Measurements from ENCODE around the gene GID4. TPM values are rescaled to one million over a fixed set of nuclear protein-coding genes. Genes with fewer than 3 reads are reported as not detected.

GID4 gene
- total RNA-seq, 6 experiments from 2014 or later, result 4.8 to 6.1 (median 5.3) TPM

- WGBS (ENCODE audit: insufficient coverage, low coverage, low lambda C conversion rate, missing lambda C conversion rate), result 14% methylated on average over 5 of the region's 13 CpGs
- H3K4me3 ChIP-seq, result peak overlapping the region; percentile 87 to 90 (median 89)
- no peaks in the 10 kb centered on the region for H3K27me3 ChIP-seq
- intact Hi-C loops (cut with DNase I), result no loop called here
- H3K27ac ChIP-seq, result peak overlapping the region in 2 of 3 donors; percentile 50 to 69
- TF ChIP-seq CTCF (IDR thresholded peaks at IDR 0.05), result no peak
- TF ChIP-seq POLR2A (IDR thresholded peaks at IDR 0.05), result no peak
- no peaks in the 10 kb centered on the region for H3K36me3 ChIP-seq
- no peaks in the 10 kb centered on the region for H3K9me3 ChIP-seq
- peaks cover 0 to 28% (median 6%) of the 10 kb centered on the region in 4 donors for H3K4me1 ChIP-seq
- no peak for ATAC-seq
- DNase-seq, result no peak
Observed at GRCh38 chr17:18038149-18038850, 908 bp upstream of the GID4 start.

GRCh38 chr17:18039535-18040260 lies 490 bp downstream of the GID4 start:
- H3K36me3 ChIP-seq, result no peaks in the 10 kb centered on the region
- TF ChIP-seq CTCF (IDR thresholded peaks at IDR 0.05) (no peak), POLR2A (IDR thresholded peaks at IDR 0.05) (no peak)
- ATAC-seq (peak; percentile 7 to 57 (median 36)), DNase-seq (peak in 2 of 3 donors; percentile 52 to 60)
- H3K9me3 ChIP-seq, result no peaks in the 10 kb centered on the region
- peaks cover 0 to 30% (median 6%) of the 10 kb centered on the region in 4 donors for H3K4me1 ChIP-seq
- intact Hi-C loops (cut with DNase I), result no loop called here
- 0% methylated on average over 13 of the region's 81 CpGs for WGBS (ENCODE audit: insufficient coverage, low coverage, low lambda C conversion rate, missing lambda C conversion rate)
- peak overlapping the region; percentile 87 to 90 (median 89) for H3K4me3 ChIP-seq
- no peaks in the 10 kb centered on the region for H3K27me3 ChIP-seq
- H3K27ac ChIP-seq, result peak overlapping the region; percentile 28 to 71 (median 68)

- Histone ChIP-seq H3K4me3 (peak overlapping the region; percentile 87 to 90 (median 89)), H3K4me1 (peaks cover 0 to 30% (median 6%) of the 10 kb centered on the region in 4 donors), H3K36me3 (no peaks in the 10 kb centered on the region), H3K27me3 (no peaks in the 10 kb centered on the region), H3K9me3 (no peaks in the 10 kb centered on the region), H3K27ac (peak overlapping the region in 2 of 3 donors; percentile 68 to 71)
- DNase-seq (no peak), ATAC-seq (no peak)
- 51% methylated on average over 3 of the region's 6 CpGs for WGBS (ENCODE audit: insufficient coverage, low coverage, low lambda C conversion rate, missing lambda C conversion rate)
- no peak for TF ChIP-seq POLR2A (IDR thresholded peaks at IDR 0.05)
- no peak for TF ChIP-seq CTCF (IDR thresholded peaks at IDR 0.05)
- intact Hi-C loops (cut with DNase I), result no loop called here
Observed at GRCh38 chr17:18040261-18040858, 1.2 kb downstream of the GID4 start.

DNA sequence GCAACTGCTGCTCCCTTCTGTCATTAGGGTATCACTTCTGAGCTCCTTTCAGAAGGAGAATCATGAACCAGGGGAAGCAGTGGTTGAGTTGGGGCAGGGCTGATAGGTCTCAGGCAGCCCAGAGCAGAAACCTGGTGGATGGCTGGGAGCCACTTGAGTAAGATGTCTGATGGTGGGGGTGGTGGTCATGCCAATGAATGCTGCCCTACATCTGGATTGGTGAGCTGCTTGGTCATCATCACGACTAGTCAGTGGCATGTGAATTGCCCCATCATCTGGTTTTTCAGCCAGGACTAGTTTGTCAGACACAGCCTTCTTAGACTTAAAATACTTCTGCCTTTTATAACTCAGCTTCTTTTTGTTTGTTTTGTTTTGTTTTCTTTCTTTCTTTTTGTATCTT lies 2.6 kb downstream of the GID4 start:
- DNase-seq (no peak), ATAC-seq (no peak)
- TF ChIP-seq POLR2A (IDR thresholded peaks at IDR 0.05), result no peak
- no peak for TF ChIP-seq CTCF (IDR thresholded peaks at IDR 0.05)
- peaks cover 0 to 1% (median 0%) of the 10 kb centered on the region in 4 donors for H3K36me3 ChIP-seq
- H3K9me3 ChIP-seq, result no peaks in the 10 kb centered on the region
- intact Hi-C loops (cut with DNase I), result no loop called here
- 40% methylated on average over 1 of the region's 1 CpG for WGBS (ENCODE audit: insufficient coverage, low coverage, low lambda C conversion rate, missing lambda C conversion rate)
- H3K27ac ChIP-seq, result no peak overlapping the region
- H3K27me3 ChIP-seq, result no peaks in the 10 kb centered on the region
- no peak overlapping the region for H3K4me3 ChIP-seq
- H3K4me1 ChIP-seq, result peaks cover 0 to 30% (median 6%) of the 10 kb centered on the region in 4 donors

Measured in right lobe of liver (tissue), 6 donors.